Gastroesophageal sphincter (tissue), 3 donors: Measurements from ENCODE around the gene CHFR.

ENCODE experiments used
- EP300 ChIP-seq: sonication (generic); formaldehyde crosslinking; IDR thresholded peaks from one replicate; pipeline ENCODE4 v1.6.1; 2017; ENCODE audit warnings: antibody characterized with exemption, mild to moderate bottlenecking
- POLR2A ChIP-seq, 2 donors: fragments of 450-650 bp; IDR thresholded peaks; one replicate each; pipeline ENCODE4 v1.6.1; 2017; ENCODE audit warnings: antibody characterized with exemption in 2 of 2, mild to moderate bottlenecking in 2 of 2, moderate library complexity in 1 of 2
- POLR2AphosphoS5 ChIP-seq: sonication (generic); formaldehyde crosslinking; IDR thresholded peaks from one replicate; pipeline ENCODE4 v1.6.1; 2017; ENCODE audit warnings: antibody characterized with exemption
- TF ChIP-seq, protein P1 (sequence below), 4 experiments: fragments of 200-600 bp in 2 of 4; fragments of 450-650 bp in 2 of 4; sonication (generic) in 1 of 4; IDR thresholded peaks; one replicate each; pipeline ENCODE4 v1.5.1; 2017 to 2019; ENCODE audit warnings: antibody characterized with exemption in 4 of 4, mild to moderate bottlenecking in 2 of 4, moderate library complexity in 2 of 4

DNA sequence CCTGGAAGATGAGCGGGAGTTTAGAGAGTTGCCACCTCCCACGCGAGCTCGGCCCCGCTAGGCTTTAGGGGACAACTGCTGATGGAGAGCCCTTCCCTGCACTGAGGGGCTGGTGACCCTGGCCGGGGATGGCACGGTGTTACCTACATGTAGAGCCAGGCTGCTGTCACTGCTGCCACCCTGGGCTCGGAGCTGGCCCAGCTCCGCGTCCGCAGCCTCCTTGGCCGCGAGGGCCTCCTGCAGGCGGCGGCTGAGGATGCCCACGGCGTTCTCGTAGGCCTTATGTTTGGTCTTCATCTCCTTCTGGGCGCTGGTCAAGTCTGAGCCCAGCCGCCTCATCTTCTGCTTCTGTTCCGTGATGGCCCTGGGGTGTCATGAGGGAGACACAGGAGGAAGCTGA is 101.2 kb downstream of the CHFR start:
- TF ChIP-seq, protein P1, sequence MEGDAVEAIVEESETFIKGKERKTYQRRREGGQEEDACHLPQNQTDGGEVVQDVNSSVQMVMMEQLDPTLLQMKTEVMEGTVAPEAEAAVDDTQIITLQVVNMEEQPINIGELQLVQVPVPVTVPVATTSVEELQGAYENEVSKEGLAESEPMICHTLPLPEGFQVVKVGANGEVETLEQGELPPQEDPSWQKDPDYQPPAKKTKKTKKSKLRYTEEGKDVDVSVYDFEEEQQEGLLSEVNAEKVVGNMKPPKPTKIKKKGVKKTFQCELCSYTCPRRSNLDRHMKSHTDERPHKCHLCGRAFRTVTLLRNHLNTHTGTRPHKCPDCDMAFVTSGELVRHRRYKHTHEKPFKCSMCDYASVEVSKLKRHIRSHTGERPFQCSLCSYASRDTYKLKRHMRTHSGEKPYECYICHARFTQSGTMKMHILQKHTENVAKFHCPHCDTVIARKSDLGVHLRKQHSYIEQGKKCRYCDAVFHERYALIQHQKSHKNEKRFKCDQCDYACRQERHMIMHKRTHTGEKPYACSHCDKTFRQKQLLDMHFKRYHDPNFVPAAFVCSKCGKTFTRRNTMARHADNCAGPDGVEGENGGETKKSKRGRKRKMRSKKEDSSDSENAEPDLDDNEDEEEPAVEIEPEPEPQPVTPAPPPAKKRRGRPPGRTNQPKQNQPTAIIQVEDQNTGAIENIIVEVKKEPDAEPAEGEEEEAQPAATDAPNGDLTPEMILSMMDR (IDR thresholded peaks at IDR 0.05) = no peak
- no peak for TF ChIP-seq POLR2AphosphoS5
- TF ChIP-seq POLR2A (IDR thresholded peaks at IDR 0.05) = no peak
- TF ChIP-seq EP300 = no peak
